HG03045 (cell line): ENCODE data around the gene DYNLRB1.
A peak's percentile ranks its signal among the peaks of the same experiment; 100 is the strongest.
"Not testable (repeated sequence)": the region's sequence is repeated elsewhere in the genome, so short reads cannot be mapped to it uniquely, and the experiment has no call there.

ENCODE experiments used
- ATAC-seq: cut with Tn5 transposase; IDR thresholded peaks from one replicate; pipeline ENCODE4 v1.9.1; 2021; ENCODE audit warnings: mild to moderate bottlenecking, moderate library complexity; ENCODE audit not compliant: unreplicated experiment

DYNLRB1 gene

GRCh38 chr20:34511891-34512265 is 4.3 kb upstream of the DYNLRB1 start:
- ATAC-seq: no peak

DNA sequence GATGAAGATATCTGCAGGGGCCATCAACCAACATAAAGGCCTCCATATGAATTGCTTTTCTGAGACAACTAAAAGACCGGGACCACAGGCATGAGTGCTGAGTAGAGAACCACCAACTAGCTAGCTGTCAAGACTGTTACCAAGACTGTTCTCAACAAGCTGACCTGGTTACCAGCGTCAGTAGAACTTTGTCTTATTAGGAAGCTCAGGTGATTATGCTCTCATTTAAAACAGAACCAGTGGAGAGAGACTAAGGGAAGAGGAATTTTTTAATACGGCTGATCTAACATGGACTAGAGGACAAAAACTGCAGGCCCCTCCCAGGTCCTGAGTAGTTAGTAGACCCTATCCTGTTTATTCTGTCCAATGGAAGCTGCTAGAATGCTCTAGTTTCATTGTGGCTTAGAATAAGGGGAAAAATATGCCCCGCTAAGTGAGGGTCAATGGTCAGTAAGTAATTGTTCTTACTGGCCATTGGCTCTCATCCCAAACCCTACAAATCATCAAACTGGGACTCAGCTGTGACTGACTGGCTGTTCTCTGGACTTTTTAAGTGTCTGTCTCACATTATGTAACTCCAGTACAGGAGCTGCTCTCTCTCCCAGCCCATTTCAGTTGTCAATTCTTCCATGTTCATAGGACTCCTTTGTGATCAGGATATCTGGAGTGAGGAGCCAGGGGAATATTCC is 3.8 kb upstream of the DYNLRB1 start:
- no peak for ATAC-seq

DNA sequence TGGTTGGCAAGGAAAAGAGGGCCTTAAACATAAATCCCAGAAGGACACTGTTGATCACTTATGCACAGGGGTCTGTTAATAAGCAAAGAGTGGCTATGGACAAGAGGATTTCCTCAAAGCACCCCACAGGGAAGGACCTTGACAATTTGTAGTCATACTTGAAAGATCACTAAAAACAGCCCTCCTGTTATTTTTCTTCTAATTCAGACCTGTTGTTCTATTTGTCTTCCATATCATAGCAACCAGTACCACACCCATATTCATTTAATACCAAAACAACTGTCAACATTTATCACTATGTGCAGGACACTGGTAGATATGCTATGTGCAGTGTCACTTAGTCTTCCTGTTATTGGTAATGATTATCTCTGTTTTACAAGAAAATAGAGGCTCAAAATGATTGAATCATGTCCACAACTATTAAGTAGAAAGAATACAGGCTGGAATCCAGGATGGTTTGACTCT is 3.2 kb upstream of the DYNLRB1 start:
- no peak for ATAC-seq

DNA sequence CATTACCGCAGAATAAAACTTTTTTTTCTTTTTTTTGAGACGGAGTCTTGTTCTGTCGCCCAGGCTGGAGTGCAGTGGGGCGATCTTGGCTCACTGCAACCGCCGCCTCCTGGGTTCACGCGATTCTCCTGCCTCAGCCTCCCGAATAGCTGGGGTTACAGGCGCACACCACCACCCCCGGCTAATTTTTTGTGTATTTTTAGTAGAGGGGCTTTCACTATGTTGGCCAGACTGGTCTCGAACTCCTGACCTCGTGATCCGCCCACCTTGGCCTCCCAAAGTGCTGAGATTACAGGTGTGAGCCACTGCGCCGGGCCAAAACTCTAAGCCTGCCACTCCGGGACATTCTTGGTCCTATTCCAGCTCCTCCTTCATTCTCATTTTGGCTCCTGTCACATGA is 2.2 kb upstream of the DYNLRB1 start:
- ATAC-seq: not testable (repeated sequence)

- ATAC-seq: no peak
These were observed 1.2 kb upstream of the DYNLRB1 start for GRCh38 chr20:34514897-34515483.

- ATAC-seq: peak; percentile 45
These were observed 557 bp upstream of the DYNLRB1 start for GRCh38 chr20:34515484-34516246.

DNA sequence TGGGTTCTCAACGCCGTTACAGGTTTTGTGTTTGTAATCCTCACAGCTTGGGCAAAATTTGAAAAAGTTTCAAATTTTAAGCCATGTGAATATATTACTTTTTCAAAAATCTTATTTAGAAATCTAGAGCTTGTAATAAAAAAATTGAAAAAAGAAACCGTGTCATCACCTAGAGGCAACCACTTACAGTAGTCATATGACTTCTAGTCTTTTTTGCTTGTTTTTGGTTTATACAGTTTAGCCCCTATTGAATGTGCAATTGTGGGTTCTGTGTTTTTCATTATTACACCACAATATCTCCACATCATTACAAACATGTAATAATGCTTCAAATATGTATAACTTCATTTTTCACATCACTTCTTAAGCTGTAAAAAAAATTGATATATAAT is 888 bp downstream of the DYNLRB1 start:
- no peak for ATAC-seq

DNA sequence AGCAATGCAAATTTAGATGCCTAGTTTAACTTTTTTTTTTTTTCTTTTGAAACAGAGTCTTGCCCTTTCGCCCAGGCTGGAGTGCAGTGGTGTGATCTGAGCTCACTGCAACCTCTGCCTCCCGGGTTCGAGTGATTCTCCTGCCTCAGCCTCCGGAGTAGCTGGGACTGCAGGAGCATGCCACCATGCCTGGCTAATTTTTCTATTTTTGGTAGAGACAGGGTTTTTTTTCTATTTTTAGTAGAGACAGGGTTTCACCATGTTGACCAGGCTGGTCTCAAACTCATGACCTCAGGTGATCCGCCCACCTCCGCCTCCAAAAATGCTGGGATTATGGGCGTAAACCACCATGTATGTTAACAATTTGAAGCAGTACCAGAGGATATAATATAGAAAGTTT is 2.6 kb downstream of the DYNLRB1 start:
- ATAC-seq: not testable (repeated sequence)

- not testable (repeated sequence) for ATAC-seq
These were observed 3.6 kb downstream of the DYNLRB1 start for GRCh38 chr20:34519841-34520240.

DNA sequence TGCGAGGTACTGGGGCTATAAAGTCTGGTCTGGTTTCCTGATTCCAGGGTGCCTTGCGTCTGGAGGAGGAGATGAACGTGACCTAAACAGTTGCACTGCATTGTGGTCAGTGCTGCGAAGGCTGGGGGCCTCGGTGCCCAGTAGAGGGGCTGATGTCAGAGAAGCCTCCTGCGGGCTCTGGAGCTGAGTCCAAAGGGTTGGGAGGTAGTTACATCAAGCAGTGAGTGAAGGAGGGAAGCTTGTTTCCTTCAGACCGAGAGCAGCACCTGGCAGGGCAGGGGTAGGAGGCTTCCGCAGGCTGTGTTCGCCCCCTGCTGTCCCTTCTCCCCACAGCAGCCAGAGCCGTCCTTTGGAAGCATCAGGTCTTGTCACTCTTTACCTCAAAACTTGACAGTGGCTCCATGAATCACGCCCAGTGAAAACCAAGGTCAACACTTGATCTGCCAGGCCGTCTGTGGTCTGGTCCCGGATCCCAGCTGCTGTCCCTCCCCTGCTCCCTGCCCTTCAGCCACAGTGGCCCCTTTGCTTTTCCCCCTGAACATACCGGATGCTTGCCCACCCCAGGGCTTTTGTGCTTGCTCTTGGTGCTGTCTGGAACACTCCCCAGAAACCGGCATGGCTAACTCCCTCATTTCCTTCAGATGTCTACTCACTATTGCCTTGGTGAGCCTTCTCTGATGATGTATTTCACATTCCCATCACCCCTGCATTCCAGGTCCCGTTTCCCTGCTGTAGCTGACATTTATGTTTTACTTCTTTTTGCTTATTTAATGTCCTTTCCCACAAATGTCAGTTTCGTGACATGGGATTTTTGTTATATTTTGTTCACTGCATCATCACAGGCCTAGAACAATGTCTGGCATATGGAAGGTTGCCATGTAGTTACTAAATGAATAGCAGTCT is 7.0 kb downstream of the DYNLRB1 start:
- ATAC-seq: no peak

DNA sequence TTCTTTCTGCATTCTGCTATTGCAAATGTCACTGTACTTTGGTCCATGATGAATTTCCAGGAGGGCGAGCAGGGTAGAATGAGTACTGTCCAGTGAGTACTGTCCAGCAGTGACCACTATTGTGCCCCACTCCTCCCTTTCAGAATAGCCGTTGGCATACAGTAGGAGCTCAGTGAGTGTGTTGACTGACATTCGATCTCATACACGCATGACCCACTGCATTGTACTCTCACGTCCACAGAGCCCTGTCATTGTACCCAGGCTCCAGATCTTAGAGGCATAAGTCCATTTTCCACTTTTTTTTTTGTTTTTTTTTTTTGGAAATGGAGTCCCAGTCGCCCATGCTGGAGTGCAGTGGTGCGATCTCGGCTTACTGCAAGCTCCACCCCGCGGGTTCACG is 8.2 kb downstream of the DYNLRB1 start:
- ATAC-seq: no peak

DNA sequence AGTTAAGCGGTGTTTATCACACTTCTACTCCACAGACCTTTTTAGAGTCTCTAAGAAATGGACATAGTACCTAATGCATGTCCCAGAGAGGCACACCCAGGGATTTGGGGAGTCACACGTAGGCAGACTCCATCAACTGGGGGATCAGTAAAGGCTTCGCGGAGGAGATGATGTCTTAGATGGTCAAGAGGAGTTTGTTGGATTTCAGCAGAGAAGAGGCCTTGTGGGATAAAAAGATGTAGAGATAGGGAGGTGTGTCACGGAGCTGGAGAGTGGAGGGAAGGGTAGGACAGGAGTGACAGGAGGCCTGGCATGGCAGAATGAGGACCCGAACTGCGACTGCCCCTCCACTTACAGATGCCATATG is 9.1 kb downstream of the DYNLRB1 start:
- no peak for ATAC-seq

- ATAC-seq: no peak
These were observed 9.6 kb downstream of the DYNLRB1 start for GRCh38 chr20:34525709-34526416.

DNA sequence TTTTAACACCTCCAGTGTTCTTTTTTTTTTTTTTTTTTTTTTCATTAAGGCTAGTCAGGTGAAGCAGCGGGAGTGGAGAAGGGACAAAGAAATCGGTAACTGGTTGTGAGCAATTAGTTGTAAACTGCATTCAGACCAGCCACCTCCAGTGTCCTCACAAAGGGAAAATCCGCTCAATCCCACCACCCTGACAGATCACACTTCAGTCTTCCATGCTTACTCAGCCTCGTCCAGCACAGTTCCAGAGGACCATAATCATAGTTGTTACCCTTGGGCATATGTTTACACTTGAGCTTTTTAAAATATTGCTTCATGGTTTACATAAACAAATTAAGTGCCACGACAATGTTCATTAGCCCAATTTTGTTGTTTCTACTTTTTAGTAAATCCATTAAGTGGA is 10.2 kb downstream of the DYNLRB1 start:
- ATAC-seq: no peak

- no peak for ATAC-seq
These were observed 10.8 kb downstream of the DYNLRB1 start for GRCh38 chr20:34527016-34527415.

- ATAC-seq: no peak
These were observed 12.7 kb downstream of the DYNLRB1 start for GRCh38 chr20:34528921-34529297.

DNA sequence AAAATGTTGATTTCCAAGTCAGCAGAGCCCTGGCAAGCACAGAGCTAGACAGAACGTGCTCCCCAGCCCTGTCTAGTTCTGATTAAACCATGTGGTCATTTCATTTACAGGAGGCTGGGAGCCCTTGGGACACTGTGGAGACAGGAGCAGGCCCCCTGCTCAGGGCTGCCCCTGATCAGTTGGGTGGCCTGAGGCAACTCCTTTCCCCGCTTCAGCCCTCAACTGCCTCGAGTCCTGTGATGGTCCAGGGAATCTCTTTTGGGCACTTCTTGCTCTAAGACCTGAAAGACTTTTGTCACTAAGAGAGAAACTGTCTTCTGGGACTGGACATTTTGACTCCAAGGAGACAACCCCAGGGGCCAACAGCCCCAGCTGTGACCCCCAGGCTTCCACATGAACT is 13.5 kb downstream of the DYNLRB1 start:
- ATAC-seq: no peak

DNA sequence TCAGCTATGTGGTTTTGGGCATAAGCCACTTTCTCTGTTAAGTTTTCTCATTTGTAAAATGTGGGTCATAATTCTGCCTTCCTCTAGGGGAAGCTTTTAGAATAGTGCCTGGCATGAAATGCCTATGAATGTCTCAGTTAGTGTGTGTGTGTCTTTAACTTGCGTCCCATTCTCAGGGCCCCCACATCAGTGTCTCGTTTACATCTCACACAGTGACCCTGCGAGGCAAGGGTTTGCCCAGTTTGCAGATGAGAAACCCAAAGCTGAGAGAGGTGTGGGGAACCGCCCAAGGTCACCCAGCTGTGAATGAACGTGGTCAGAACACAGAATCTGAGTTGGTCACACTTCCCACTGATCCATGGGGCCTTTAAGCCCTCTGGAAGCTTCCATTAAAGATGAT is 14.1 kb downstream of the DYNLRB1 start:
- ATAC-seq: no peak

- no peak for ATAC-seq
These were observed 15.5 kb downstream of the DYNLRB1 start for GRCh38 chr20:34531608-34532265.

GRCh38 chr20:34532320-34532719 is 16.1 kb downstream of the DYNLRB1 start:
- ATAC-seq: no peak
